A673 (cell line): ENCODE data around the gene FYTTD1. TPM values are rescaled to one million over a fixed set of nuclear protein-coding genes. Genes with fewer than 3 reads are reported as not detected.
"Not testable (repeated sequence)": the region's sequence is repeated elsewhere in the genome, so short reads cannot be mapped to it uniquely, and the experiment has no call there.

Experiments
- BruUV-seq: library from RNA; stranded (reverse); fragments of 400-500 nt; replicated peaks from 2 replicates; lab custom pipeline; 2021; lab: Mats Ljungman, UMichigan
- CTCF ChIA-PET: fragments of 300-600 bp; sonication (Branson Sonifier 250); formaldehyde crosslinking; loops from one replicate; lab custom pipeline; 2022; ENCODE audit warnings: antibody characterized with exemption; lab: Charles Lee
- POLR2A ChIA-PET: fragments of 300-600 bp; sonication (Branson Sonifier 250); formaldehyde crosslinking; loops from one replicate; lab custom pipeline; 2022; ENCODE audit warnings: antibody characterized with exemption; ENCODE audit not compliant: low non-redundant PET; lab: Charles Lee
- DNase-seq: peaks from one replicate; pipeline ENCODE4 v3.0.0-alpha.2; 2015; ENCODE audit warnings: low spot score
- H3K27ac ChIP-seq: fragments of 200-600 bp; sonication (generic); 2 replicates; pipeline ENCODE4 v1.5.1; 2016; ENCODE audit warnings: mixed run types, low read depth, mild to moderate bottlenecking, mixed read lengths, antibody characterized with exemption, low read length; ENCODE audit not compliant: poor library complexity, severe bottlenecking
- H3K27me3 ChIP-seq: fragments of 200-600 bp; sonication (generic); replicated peaks from 2 replicates; pipeline ENCODE4 v1.6.1; 2017; ENCODE audit warnings: mixed run types, low read depth, mild to moderate bottlenecking, mixed read lengths, antibody characterized with exemption, low read length; ENCODE audit not compliant: insufficient read depth, poor library complexity
- H3K36me3 ChIP-seq: fragments of 200-600 bp; sonication (generic); 2 replicates; pipeline ENCODE4 v1.6.1; 2016; ENCODE audit warnings: mixed run types, mild to moderate bottlenecking, mixed read lengths, antibody characterized with exemption, low read length; ENCODE audit not compliant: insufficient read depth, poor library complexity, severe bottlenecking
- H3K4me1 ChIP-seq: fragments of 200-600 bp; sonication (generic); 2 replicates; pipeline ENCODE4 v1.6.1; 2017; ENCODE audit warnings: mixed run types, mild to moderate bottlenecking, mixed read lengths, antibody characterized with exemption, low read length; ENCODE audit not compliant: insufficient read depth, poor library complexity, severe bottlenecking
- H3K4me3 ChIP-seq: fragments of 200-600 bp; sonication (generic); 2 replicates; pipeline ENCODE4 v1.5.1; 2016; ENCODE audit warnings: low read depth, mixed run types, mild to moderate bottlenecking, mixed read lengths, low read length; ENCODE audit not compliant: poor library complexity, severe bottlenecking
- H3K9me3 ChIP-seq: fragments of 200-600 bp; sonication (generic); 2 replicates; pipeline ENCODE4 v1.6.1; 2016; ENCODE audit warnings: mixed run types, low read depth, mild to moderate bottlenecking, mixed read lengths, antibody characterized with exemption, low read length; ENCODE audit not compliant: poor library complexity, severe bottlenecking
- EZH2 ChIP-seq: fragments of 200-600 bp; sonication (generic); IDR thresholded peaks from 2 replicates; pipeline ENCODE4 v1.6.1; 2017; ENCODE audit warnings: borderline replicate concordance, low read depth, mild to moderate bottlenecking, mixed read lengths, antibody characterized with exemption, low read length; ENCODE audit not compliant: poor library complexity, severe bottlenecking
- intact Hi-C: fragments of 100-400 bp; cut with micrococcal nuclease; formaldehyde crosslinking; loops from one replicate; pipeline ENCODE4 v1.10.0; 2022; ENCODE audit not compliant: unreplicated experiment
- total RNA-seq: library from RNA; stranded (reverse); gene quantifications from 2 replicates; pipeline ENCODE4 v1.2.3, GENCODE V29; 2021
- TF ChIP-seq, protein P1 (sequence below): fragments of 300-800, 200-600 bp; sonication (generic); conservative IDR thresholded peaks from 2 replicates; pipeline ENCODE4 v1.5.1; 2017; ENCODE audit warnings: low read depth, mild to moderate bottlenecking, antibody characterized with exemption, low read length, moderate library complexity, mixed read lengths

Gene FYTTD1
- total RNA-seq, 1 experiment from 2014 or later, result 89.7 TPM

- TF ChIP-seq, protein P1, sequence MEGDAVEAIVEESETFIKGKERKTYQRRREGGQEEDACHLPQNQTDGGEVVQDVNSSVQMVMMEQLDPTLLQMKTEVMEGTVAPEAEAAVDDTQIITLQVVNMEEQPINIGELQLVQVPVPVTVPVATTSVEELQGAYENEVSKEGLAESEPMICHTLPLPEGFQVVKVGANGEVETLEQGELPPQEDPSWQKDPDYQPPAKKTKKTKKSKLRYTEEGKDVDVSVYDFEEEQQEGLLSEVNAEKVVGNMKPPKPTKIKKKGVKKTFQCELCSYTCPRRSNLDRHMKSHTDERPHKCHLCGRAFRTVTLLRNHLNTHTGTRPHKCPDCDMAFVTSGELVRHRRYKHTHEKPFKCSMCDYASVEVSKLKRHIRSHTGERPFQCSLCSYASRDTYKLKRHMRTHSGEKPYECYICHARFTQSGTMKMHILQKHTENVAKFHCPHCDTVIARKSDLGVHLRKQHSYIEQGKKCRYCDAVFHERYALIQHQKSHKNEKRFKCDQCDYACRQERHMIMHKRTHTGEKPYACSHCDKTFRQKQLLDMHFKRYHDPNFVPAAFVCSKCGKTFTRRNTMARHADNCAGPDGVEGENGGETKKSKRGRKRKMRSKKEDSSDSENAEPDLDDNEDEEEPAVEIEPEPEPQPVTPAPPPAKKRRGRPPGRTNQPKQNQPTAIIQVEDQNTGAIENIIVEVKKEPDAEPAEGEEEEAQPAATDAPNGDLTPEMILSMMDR, result no peak
- TF ChIP-seq EZH2, result no peak
- H3K27ac ChIP-seq, result no peak overlapping the region
- CTCF ChIA-PET, result no interaction called here
- BruUV-seq, result no TSS peak
- H3K36me3 ChIP-seq, result peaks cover 5% of the 10 kb centered on the region
- intact Hi-C loops, result no loop called here
- DNase-seq, result no peak
- H3K4me1 ChIP-seq, result no peaks in the 10 kb centered on the region
- POLR2A ChIA-PET, result no interaction called here
- H3K27me3 ChIP-seq, result no peaks in the 10 kb centered on the region
- H3K4me3 ChIP-seq, result no peak overlapping the region
- H3K9me3 ChIP-seq, result peaks cover 13% of the 10 kb centered on the region
Observed at GRCh38 chr3:197720694-197721093, 29.0 kb upstream of the FYTTD1 start.

DNA sequence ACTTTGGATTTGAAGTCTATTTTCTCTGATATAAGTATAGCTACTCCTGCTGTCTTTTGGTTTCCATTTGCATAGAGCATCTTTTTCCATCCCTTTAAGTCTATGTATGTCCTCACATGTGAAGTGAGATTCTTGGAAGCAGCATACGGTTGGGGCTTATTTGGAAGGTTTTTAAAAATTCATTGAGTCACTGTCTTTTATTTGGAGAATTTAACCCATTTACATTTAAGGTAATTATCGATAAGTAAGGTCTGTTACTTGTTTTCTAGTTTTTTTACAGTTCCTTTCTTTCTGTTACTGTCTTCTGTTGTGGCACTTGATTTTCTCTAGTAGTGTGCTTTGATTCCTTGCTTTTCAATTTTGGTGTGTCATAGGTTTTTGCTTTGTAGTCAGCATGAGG is 26.9 kb upstream of the FYTTD1 start:
- H3K4me3 ChIP-seq, result no peak overlapping the region
- intact Hi-C loops, result no loop called here
- no peak overlapping the region for H3K27ac ChIP-seq
- no peaks in the 10 kb centered on the region for H3K27me3 ChIP-seq
- DNase-seq, result no peak
- TF ChIP-seq, protein P1, result no peak
- TF ChIP-seq EZH2, result no peak
- ChIA-PET CTCF (no interaction called here), POLR2A (no interaction called here)
- H3K36me3 ChIP-seq, result peaks cover 5% of the 10 kb centered on the region
- BruUV-seq, result no TSS peak
- peaks cover 13% of the 10 kb centered on the region for H3K9me3 ChIP-seq
- H3K4me1 ChIP-seq, result no peaks in the 10 kb centered on the region

GRCh38 chr3:197727878-197728277 is 21.8 kb upstream of the FYTTD1 start:
- CTCF ChIA-PET, H3K4me3 ChIP-seq, H3K36me3 ChIP-seq, intact Hi-C loops, H3K4me1 ChIP-seq, H3K27ac ChIP-seq, H3K27me3 ChIP-seq, DNase-seq, BruUV-seq, POLR2A ChIA-PET, H3K9me3 ChIP-seq: not testable (repeated sequence)

- DNase-seq, result no peak
- POLR2A ChIA-PET, result no interaction called here
- CTCF ChIA-PET, result no interaction called here
- Histone ChIP-seq H3K27me3 (no peaks in the 10 kb centered on the region), H3K4me3 (no peak overlapping the region), H3K4me1 (no peaks in the 10 kb centered on the region), H3K9me3 (peaks cover 1% of the 10 kb centered on the region), H3K27ac (no peak overlapping the region), H3K36me3 (no peaks in the 10 kb centered on the region)
- TF ChIP-seq, protein P1, result no peak
- TF ChIP-seq EZH2, result no peak
- no TSS peak for BruUV-seq
- intact Hi-C loops, result no loop called here
Observed at GRCh38 chr3:197728487-197728886, 21.2 kb upstream of the FYTTD1 start.
